DMS114 treated with DMSO at 0.1 percent for 48 hours (cell line): ENCODE measurements around the gene ASAP2.
"Not testable (repeated sequence)": the region's sequence is repeated elsewhere in the genome, so short reads cannot be mapped to it uniquely, and the experiment has no call there.

Source experiments
- DNase-seq: peaks from one replicate; lab custom pipeline; 2025; ENCODE audit not compliant: unreplicated experiment; lab: John Stamatoyannopoulos, UW

The ASAP2 gene

GRCh38 chr2:9210030-9210429, 3.4 kb downstream of the ASAP2 start:
- DNase-seq, result no peak

- DNase-seq, result no peak
Observed at GRCh38 chr2:9211496-9211895, 4.9 kb downstream of the ASAP2 start.

DNA sequence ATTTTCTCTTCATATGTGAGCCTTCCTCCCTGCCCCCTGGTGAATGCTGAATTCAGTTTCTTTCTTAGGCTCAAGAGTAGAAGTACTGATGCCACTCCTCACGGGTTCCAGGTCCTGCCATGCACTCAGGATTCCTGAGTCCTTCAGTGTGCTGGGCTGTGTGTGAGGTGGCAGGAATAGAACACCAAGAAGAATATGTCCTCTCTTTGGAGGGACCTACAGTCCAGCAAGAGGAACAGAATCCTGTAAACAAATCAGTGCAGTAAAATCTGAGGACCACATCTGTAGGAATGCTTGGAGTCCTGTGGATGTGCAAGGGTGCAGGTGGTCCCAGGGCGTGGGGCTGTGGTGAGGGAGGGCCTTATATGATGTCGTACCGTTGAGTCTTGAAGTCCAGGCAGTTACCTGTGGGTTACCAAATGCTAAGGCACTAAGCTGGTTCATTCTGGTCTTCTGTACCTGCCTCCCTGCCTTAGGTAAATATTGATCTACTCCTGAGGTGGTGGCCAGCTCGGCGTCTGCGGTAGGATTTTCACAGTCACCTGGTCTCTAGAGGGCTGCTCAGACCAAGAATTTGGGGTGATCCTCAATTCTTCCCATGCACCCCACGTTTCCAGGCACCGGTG, 5.5 kb downstream of the ASAP2 start:
- DNase-seq, result no peak

GRCh38 chr2:9212661-9213411, 6.2 kb downstream of the ASAP2 start:
- DNase-seq, result no peak

GRCh38 chr2:9213477-9214051, 7.0 kb downstream of the ASAP2 start:
- no peak for DNase-seq

- DNase-seq, result no peak
Observed at GRCh38 chr2:9214873-9215272, 8.3 kb downstream of the ASAP2 start.

GRCh38 chr2:9215680-9216079, 9.1 kb downstream of the ASAP2 start:
- DNase-seq, result no peak

DNA sequence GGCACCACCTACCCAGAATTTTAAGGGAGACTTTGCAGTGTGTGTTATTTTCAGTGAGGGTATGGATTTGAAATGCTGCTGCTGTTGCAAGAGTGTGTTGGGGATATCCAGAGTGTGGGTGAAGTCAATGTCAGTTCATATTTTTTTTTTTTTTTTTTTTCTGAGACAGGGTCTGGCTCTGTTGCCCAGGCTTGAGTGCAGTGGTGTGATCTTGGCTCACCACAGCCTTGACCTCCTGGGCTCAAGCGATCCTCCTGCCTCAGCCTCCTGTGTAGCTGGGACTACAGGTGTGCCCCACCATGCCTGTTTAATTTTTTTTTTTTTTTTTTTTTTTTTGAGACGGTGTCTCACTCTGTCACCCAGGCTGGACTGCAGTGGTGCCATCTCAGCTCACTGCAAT, 9.5 kb downstream of the ASAP2 start:
- DNase-seq, result not testable (repeated sequence)

- no peak for DNase-seq
Observed at GRCh38 chr2:9217838-9218770, 11.5 kb downstream of the ASAP2 start.

- no peak for DNase-seq
Observed at GRCh38 chr2:9219027-9219445, 12.4 kb downstream of the ASAP2 start.

DNA sequence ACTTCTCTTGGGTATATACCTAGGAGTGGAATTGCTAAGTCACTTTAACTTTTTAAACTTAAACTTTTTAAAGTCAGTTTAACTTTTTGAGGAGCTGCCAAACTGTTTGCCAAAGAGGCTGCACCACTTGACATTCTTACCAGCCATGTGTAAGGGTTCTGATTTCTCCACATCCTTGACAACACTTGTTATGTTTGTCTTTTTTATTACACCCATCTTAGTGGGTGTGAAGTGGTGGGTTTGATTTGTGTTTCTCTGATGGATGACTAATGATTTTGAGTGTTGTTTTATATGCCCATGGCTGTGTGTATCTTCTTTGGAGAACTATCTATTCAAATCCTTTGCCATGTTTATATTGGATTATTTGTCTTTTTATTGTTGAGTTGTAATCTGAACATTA, 13.6 kb downstream of the ASAP2 start:
- no peak for DNase-seq

DNA sequence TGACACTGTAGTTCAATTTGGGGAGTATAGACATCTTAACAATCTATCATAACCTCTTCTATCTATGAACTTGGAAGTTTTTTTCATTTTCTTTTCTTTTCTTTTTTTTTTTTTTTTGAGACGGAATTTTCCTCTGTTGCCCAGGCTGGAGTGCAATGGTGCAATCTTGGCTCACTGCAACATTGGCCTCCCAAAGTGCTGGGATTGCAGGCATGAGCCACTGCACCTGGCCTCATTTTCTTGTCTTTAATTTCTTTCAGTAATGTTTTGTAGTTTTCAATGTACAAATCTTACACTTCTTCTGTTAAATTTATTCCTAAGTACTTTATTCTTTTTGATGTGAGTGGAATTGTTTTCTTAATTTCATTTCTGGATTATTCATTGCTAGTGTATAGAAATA, 14.6 kb downstream of the ASAP2 start:
- DNase-seq, result no peak

- no peak for DNase-seq
Observed at GRCh38 chr2:9222239-9222892, 15.8 kb downstream of the ASAP2 start.

- no peak for DNase-seq
Observed at GRCh38 chr2:9222893-9223287, 16.3 kb downstream of the ASAP2 start.

DNA sequence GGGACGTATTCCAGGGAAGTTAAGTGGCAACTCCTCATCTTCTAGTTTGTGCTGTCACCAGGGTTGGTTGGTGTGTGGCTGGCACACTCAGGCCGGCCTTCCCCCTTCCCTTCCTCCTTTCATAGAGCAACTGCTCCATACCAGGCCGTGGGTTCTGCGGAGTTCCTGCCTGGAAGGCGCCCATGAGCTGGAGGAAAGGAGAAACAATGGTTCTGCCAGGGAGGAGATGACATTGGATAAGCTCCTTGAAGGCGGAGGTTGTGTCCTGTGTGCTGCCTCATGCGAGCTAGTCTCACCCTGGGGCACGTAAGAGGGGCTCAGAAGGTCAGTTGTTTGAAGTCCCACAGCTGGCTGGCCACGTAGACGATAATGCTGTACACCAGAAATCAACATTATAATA, 19.2 kb downstream of the ASAP2 start:
- DNase-seq, result no peak

DNA sequence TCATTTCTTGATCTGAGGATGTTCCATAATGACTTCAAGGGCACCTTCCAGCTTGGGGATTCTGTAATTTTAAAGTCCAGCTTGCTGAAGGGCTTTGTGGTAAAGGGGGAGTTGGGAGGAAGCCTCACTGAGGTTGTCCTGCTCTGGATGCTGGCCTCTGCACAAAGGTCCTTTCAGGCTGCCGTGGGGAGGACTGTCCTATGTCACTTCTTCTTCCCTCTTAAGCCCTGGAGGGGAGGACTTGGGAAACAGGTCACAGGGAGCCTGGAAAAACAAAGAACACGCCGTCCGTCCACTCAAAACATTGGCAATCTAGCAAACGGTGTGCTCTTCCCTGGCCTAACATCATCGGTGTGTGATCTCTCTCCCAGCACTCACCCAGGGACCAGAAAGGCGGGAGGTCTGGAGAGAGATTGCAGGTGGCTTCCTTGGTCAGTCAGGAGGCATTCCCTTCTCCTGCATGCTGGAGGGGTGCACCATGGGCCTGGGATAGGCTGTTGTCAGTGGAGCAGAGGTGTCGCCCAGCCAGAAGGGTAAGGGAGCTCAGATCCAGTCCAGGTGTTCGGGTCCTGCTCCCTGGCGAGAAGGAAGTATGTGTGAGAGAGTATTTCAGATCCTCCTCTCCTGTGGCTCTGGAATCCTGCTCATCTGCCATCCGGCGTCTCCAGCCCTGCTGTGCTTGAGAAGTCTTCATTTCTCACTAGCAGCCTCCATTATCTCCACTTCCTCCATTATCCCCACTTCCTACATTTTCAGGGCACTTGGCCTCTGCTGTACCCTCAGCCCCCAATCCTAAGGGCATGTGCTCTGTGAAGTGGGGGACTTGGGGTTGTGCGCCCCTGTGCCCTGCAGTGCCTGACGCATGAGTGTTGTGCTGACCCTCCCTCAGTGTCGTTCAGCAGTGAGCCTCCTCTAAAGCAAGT, 20.1 kb downstream of the ASAP2 start:
- DNase-seq, result no peak

DNA sequence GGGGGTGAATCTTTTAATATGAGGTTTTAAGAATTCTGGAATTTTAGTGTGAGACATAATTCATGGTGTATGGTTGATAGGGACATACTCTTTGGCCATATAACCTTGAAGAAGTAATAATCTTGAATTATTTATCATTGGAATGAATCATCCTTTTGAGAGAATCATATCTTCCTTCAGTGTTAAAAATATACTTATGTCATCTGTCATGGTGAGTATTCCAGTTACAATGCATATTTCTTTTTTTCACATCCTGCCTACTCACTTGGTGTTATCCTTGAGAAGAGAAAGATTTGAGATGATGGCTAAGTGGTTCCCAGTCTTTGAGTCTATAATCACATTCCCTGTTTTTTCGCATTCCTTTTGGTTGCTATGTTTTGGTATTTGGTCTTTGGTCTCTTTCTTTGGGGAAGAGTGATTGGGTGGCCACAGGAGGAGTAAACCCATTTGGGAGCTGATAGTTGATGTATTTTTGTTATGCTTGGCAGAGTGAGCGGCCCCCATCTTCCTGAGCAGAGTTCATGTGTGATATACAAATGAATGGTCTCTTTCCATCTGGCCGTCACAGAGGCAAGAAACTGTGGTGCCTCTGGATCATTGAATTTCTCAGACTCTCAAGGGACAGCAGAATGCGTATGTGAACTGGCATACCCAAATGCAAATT, 21.6 kb downstream of the ASAP2 start:
- DNase-seq, result no peak

- no peak for DNase-seq
Observed at GRCh38 chr2:9228781-9229469, 22.3 kb downstream of the ASAP2 start.

GRCh38 chr2:9229470-9229820, 22.8 kb downstream of the ASAP2 start:
- no peak for DNase-seq
